ENCODE measurements around the gene C3orf20.

- TF ChIP-seq ZNF565 (CRISPR knock-in tag; conservative IDR thresholded peaks at IDR 0.05; ENCODE audit: low read depth) (no peak), PATZ1 (CRISPR knock-in tag; IDR thresholded peaks at IDR 0.05; ENCODE audit: borderline replicate concordance) (no peak), ZNF70 (CRISPR knock-in tag; IDR thresholded peaks at IDR 0.05) (no peak), ARNTL (CRISPR knock-in tag; IDR thresholded peaks at IDR 0.05; ENCODE audit: borderline replicate concordance, low read depth) (no peak), POU6F1 (CRISPR knock-in tag; IDR thresholded peaks at IDR 0.05; ENCODE audit: borderline replicate concordance, low read depth) (no peak)
Measured at GRCh38 chr3:14640157-14640562, 34.8 kb upstream of the C3orf20 start.
